ENCODE data around the gene LRRN4CL.
A peak's percentile ranks its signal among the peaks of the same experiment; 100 is the strongest.
"Not testable (repeated sequence)": the region's sequence is repeated elsewhere in the genome, so short reads cannot be mapped to it uniquely, and the experiment has no call there.

Gene LRRN4CL

DNA sequence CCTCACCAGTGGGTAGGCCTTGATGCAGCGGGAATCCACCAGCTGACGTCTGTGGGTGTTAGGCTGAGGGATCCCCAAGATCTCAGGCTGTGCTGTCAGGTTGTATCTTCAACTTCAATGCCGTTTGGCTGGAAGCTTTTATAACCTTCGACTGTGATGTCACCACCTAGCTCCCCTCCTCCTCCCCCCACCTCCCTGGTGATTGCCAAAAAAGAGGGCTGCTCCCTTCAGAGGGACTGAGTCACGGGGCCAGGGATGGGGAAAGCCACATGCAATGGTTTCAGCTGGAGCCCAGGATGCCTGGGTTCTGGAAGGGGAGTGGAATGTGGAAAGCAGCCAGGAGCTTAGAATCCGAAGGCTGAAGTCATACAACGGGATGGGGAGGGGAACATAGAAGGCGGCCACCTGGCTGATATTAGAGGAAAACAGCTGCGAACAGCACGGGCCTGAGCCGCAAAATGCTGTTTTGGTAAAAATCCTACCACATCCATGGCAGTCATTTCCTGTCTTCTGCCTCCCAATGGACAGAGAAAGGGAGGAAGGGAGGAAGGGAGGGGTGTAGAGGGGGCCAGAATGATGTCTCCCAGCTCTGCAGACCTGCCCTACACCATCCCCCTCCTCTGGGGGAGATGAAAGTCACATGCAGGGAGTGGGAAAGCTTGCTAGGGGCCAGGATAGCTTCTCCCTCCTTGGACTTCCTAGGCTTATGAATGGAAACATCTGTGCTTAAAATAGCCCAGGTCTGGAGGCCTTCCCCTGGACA, at the start of gene LRRN4CL:
TSS of gene LRRN4CL (minus strand) at position 110 of the 763 bp plus-strand sequence. CDS start 1,022 bp downstream, outside the sequence.
- DNase-seq (ENCODE audit: low read depth), result peak; percentile 98

DNA sequence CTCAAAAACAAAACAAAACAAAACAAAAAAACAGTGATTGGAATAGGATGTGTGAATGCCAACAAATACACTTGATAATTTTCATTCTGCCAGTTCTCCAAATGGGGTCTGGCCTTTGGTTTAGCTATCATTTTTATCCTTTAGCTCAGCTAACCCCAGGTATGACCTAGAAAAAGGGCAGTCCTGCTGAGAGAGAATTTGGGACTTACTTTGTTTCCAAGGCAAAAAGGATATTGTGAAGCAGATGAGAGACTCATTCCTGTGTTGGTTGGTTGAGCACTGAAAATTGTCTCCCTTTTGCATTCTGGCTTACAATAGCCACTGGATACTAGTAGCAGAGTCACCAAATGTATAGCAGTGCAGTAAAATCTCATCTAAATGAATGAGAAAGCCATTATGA, 47.9 kb upstream of the LRRN4CL start:
- DNase-seq (ENCODE audit: low read depth), result no peak

DNA sequence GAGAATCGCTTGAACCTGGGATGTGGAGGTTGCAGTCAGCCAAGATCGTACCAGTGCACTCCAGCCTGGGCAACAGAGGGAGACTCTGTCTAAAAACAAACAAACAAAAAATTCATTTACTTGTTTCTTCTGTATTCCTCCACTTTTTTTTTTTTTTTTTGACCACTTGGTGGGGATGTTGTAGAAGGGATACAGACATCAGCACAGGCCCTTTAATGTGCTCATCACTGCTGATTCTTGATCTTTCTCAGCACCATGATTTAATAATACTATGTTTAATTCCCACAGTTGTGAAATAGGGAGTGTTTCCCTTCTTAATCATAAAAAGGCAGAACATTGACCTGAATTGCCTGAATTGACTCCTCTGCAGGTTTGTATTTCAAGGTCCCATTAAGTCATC, 43.5 kb upstream of the LRRN4CL start:
- DNase-seq (ENCODE audit: low read depth), result no peak

DNA sequence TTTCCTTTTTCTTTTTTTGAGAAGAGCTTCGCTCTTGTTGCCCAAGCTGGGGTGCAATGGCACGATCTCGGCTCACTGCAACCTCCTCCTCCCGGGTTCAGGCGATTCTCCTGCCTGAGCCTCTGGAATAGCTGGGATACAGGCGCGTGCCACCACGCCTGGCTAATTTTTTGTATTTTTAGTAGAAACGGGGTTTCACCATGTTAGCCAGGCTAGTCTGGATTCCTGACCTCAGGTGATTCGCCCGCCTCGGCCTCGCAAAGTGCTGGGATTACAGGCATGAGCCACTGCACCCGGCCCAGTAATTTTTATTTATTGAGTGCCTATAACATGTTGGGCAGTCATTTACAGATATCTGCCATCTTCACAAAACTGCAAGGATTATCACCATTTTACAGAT, 40.7 kb upstream of the LRRN4CL start:
- DNase-seq (ENCODE audit: low read depth), result not testable (repeated sequence)

DNA sequence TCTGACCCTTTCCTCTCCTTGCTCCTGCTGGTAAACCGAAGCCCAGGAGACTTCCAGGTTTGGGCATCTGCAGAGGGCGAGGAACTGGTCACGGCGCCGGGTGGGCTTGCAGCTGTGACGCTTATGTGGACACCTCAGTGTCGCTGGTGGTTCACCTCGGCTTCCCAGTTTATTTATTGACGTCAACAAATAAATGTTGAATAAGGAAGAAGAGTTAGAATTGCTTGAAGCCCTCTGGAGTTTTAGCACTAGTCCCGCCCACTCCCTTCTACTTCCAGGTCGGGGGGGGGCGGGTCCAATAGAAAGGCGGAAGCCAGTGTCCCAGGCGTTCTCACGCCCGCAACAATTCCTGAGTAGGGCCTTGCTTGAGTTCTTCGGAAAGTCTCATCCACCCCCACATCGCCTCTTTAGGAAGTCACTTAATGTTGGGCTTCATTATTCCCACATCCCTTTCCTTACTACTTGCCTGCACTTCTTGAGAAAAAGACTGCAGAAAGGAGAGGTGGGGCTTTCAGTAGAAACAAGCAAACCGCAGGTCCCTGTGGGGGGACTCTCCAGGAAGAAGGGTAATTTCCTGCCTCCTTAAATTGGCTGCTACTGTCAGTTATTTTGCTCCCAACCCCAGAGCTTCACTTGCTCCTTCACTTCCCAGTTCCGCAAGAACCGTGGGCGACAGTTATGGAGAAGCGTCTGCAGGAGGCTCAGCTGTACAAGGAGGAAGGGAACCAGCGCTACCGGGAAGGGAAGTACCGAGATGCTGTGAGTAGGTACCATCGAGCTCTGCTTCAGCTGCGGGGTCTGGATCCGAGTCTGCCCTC, 39.0 kb upstream of the LRRN4CL start, which contains the start of gene TTC9C:
TSS of gene TTC9C (plus strand) at position 316 of the 818 bp plus-strand sequence. CDS start at position 679, 363 bp downstream.
- peak; percentile 74 for DNase-seq (ENCODE audit: low read depth)

DNA sequence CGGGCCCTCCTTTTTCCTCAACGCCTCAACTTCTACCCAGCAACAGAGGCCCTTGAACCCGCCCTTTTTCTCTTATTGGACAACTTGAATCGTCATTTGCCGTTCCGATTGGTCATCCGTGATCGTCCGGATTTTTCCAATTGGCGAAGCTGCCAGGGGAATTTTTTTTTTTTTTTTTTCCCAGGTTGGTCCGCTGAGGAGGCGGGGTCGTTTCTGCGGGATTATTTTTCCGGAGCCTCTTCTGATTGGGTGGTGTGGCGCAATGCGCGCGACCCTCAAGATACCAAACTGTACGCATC, 38.5 kb upstream of the LRRN4CL start:
- DNase-seq (ENCODE audit: low read depth), result peak; percentile 97

DNA sequence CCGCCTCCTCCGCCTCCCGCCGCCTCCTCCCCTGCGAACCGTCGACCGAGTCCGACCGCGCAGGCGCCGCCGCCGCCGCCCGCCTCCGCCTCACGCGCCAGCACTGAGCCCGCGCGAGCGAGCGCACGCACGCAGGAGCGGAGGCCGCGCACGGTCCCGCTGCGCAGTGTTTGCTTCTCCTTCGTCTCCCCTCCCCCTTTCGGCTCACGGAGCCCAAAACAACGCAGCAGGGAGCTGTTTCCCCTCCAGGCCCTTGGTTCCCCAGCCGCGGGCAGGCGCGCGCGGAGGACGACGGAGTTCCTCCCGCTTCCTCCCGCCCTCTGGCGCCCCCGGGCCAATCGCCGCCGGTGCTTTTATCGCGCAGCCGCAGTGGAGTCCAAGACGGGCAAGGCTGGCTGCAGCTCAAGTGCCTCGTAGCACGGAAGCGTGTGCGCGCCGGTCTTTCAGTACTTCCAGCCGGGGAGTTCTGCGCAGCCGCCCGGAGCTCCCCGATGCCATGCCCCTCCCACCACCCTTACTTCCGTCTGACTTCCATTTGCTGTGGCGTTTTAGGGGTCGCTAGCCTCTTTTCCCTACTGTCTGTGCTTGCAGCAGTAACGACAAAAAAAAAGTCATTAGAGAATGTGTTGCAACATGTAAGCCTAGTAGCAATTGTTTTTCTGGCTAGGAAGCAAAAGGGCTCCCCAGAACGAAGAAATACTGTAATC, 38.0 kb upstream of the LRRN4CL start, which contains the start of gene HNRNPUL2:
TSS of gene HNRNPUL2 (minus strand) at position 293 of the 707 bp plus-strand sequence. CDS start 301 bp downstream, outside the sequence.
- peak; percentile 98 for DNase-seq (ENCODE audit: low read depth)

GRCh38 chr11:62726915-62727164, 37.5 kb upstream of the LRRN4CL start:
- DNase-seq (ENCODE audit: low read depth), result no peak

- no peak for DNase-seq (ENCODE audit: low read depth)
Observed at GRCh38 chr11:62726156-62726914, 37.0 kb upstream of the LRRN4CL start.

DNA sequence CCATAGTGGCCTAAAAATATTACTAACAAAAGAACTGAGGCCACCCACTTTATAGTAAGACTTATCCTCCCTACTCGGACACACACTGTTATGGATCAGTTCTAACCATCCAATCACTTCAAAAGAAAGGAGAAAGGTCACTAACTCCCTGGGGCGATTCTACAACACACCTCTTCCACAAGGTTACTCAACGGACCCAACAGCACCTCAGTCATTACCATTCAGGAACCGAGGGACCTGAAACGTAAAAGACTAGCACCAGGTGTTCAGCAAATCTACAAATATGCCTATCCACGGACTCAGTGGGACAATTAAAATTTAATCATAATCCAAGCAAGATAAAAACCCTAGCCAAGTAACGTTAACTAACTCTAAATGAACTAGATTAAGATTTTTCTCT, 36.3 kb upstream of the LRRN4CL start:
- DNase-seq (ENCODE audit: low read depth), result no peak

- no peak for DNase-seq (ENCODE audit: low read depth)
Observed at GRCh38 chr11:62724171-62724570, 34.8 kb upstream of the LRRN4CL start.

- no peak for DNase-seq (ENCODE audit: low read depth)
Observed at GRCh38 chr11:62721994-62722393, 32.7 kb upstream of the LRRN4CL start.

GRCh38 chr11:62719302-62719978, 30.1 kb upstream of the LRRN4CL start:
- DNase-seq (ENCODE audit: low read depth), result no peak

DNA sequence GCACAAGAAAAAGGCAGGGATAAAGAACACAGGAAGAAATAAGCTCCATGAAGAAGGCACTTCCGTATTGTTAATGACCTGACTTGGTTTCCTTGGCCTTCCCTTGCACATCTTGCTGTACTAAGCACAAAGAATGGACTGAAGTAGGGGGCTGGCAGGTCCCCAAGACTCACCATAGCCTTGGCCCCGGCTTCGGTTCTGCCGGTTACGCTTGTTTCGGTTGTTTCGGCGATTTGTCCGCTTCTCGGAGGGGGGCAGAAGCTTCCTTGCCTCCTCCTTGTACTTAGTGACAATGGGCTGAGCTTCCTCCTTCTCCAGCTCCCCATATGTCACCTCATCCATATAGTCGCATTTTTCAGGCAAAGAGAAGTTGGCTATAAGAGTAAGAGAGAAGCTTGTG, 27.5 kb upstream of the LRRN4CL start:
- no peak for DNase-seq (ENCODE audit: low read depth)

DNA sequence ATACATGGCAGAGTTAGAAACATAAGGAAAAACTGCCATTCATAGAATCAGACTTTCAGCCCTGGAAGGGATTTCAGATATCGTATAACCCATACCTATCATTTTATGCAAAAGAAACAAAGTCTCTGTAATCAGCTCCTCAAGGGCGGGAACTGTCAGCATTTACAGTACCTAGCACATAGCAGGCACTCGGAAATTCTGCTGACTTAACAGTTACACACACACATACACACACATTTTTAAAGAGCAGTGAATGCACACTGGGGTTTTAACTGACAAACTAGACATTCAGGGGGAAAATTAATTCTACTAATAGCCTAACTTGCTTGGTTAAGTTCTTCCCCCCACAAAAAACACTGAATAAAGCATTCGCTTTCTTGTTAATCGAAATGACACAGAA, 26.9 kb upstream of the LRRN4CL start:
- DNase-seq (ENCODE audit: low read depth), result no peak

DNA sequence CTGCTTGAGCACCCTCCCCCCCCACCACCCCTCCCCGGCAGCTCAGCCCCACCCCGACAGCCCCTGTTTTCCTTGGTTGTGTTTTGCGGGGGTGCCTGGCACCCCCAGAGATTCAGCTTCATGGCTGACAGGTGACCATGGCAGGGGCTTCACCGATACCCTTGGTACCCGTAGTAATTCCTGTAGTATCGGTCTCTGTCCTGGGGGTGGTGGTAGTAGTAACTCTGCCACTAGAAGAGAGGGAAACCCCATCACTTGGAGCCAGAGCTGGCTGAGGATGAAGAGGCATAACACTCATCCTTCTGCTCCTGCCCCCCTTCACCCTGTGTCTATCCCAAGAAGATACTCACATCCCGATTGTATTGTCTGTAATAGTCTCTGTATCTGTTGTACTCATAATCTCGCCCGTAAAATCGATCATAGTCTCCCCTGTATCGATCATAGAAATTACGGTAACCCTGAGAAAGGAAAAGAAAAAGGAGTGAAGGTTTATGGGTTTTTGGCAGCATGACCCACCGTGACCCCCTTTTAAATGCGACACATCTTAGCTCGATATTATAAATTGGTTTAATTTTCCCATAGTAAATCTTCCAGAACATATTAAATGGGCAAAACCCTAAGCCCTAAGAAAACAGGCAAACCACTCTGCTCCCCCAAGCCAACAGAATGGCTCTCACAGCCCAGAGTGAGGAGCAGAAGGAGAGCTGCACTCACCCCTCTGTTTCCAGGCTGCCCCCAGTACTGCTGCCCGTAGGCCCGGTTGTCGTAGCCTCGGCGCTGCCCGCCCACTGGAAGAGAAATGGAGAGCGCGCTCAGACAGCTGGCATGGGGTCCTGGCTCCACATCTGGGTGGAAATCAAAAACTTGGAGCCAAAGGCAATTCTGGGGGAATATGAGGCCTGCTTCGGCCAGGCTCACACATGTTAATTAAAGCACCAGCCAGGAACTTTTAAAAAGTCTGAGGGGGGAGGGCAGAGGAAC, 26.1 kb upstream of the LRRN4CL start:
- no peak for DNase-seq (ENCODE audit: low read depth)

DNA sequence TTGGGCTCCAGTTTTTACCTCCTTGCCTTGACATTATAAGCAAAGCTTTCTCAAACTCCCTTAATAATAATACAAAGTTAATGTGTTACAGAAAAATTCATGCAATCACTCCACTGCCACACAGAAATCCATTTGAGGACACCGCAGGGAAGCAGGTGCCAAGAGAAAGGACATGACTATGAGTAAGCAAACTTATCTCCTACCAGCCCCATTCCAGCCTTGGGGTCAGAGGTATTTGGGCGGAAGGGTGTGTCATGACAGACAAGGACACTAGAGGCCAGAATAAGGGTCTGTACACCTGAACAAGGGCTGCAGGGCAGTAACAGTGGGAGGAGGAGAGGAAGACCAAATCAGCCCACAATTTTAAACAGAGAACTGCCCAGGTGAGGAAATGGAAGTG, 24.0 kb upstream of the LRRN4CL start:
- DNase-seq (ENCODE audit: low read depth), result no peak

DNA sequence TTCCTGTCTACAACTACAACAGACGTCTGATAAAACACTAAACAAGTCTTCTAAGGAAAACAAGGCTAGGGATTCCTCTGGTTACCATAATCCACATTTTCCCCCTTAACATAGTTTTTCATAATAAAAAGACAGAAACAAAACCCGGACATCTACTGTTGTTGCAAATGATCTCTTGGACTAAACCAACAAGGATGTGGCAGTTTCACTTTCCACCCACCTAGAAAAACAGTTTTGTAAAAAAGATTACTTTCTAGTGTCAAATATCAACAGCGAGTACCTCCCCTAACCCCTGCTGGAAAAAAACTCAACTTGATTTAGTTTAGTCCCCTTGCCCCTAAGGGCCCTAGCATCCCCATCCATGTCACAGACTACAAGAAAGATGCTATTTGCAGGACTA, 23.5 kb upstream of the LRRN4CL start:
- no peak for DNase-seq (ENCODE audit: low read depth)

DNA sequence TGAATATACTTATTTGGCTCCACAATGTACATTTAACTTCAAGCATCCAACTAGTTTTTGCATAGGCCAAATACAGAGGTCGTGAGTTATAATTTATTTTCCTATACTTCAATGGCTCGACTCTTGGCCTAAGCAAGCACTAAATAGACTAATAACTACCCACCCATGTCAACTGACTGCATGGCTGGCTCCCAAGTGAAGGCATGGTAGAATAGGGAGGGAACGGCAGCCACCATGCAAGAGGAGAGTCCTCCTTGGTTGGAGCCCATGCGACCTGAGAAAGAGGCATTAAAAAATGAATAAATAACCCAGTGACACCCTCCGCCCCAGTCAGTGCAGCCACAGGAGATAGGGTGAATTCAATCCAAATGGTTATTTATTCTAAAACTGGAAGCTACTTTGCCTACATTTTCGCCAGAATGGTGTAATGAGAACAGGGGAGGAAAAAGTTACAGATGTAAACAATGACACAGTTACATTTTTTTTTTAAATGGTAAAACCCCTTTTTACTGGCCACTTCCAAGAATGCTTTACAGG, 23.0 kb upstream of the LRRN4CL start:
- no peak for DNase-seq (ENCODE audit: low read depth)

- DNase-seq (ENCODE audit: low read depth), result no peak
Observed at GRCh38 chr11:62710001-62710345, 20.6 kb upstream of the LRRN4CL start.
